A549 (cell line): Measurements from ENCODE around the gene CPSF7. TPM values are rescaled to one million over a fixed set of nuclear protein-coding genes. Genes with fewer than 3 reads are reported as not detected.
A peak's percentile ranks its signal among the peaks of the same experiment; 100 is the strongest.

Experiments used
- ATAC-seq, 2 experiments: fragments of 200-7000 bp in 1 of 2; fragments of >200 bp in 1 of 2; cut with Nextera tagmentation in 1 of 2; cut with Tn5 transposase in 1 of 2; 3 replicates each; pipeline versions ENCODE4 v1.8.0 to v1.9.1; 2018 to 2020; ENCODE audit warnings: mild to moderate bottlenecking in 1 of 2, moderate library complexity in 1 of 2
- CTCF ChIA-PET: fragments of 300-600 bp; sonication (Branson Sonifier 250); formaldehyde crosslinking; extraction: SDS; loops from one replicate; lab custom pipeline; 2021; ENCODE audit warnings: antibody characterized with exemption, inconsistent platforms; lab: Yijun Ruan, JAX
- POLR2A ChIA-PET: fragments of 350-600 bp; formaldehyde crosslinking; extraction: SDS; loops from one replicate; lab custom pipeline; 2021; ENCODE audit warnings: antibody characterized with exemption, inconsistent platforms; lab: Yijun Ruan, JAX
- DNase-seq, 2 experiments: peaks; one replicate each; pipeline versions ENCODE4 v3.0.0 to v3.0.0-alpha.2; 2011 to 2016; ENCODE audit warnings: low read depth in 1 of 2, low spot score in 1 of 2
- FAIRE-seq: peaks from 2 replicates; lab custom pipeline; 2011; peaks lifted over from hg19 to GRCh38; lab: Jason Lieb, UNC
- H3K27ac ChIP-seq, 2 experiments: fragments of >200 bp; sonication (Bioruptor Twin); formaldehyde crosslinking; 3 replicates each; pipeline ENCODE4 v1.5.1; 2016 to 2017
- H3K4me1 ChIP-seq: fragments of >200 bp; sonication (Bioruptor Twin); formaldehyde crosslinking; 3 replicates; pipeline ENCODE4 v1.6.1; 2016
- H3K4me2 ChIP-seq: fragments of >200 bp; sonication (Bioruptor Twin); formaldehyde crosslinking; 3 replicates; pipeline ENCODE4 v1.6.1; 2016
- H3K4me3 ChIP-seq: fragments of >200 bp; sonication (Bioruptor Twin); formaldehyde crosslinking; 3 replicates; pipeline ENCODE4 v1.5.1; 2016
- H3K9me3 ChIP-seq: fragments of >200 bp; sonication (Bioruptor Twin); formaldehyde crosslinking; 3 replicates; pipeline ENCODE4 v1.6.1; 2016
- CBX2 ChIP-seq: fragments of 200-600 bp; sonication (generic); IDR thresholded peaks from 2 replicates; pipeline ENCODE4 v1.6.1; 2016; ENCODE audit warnings: low read depth, mild to moderate bottlenecking, borderline replicate concordance
- CBX8 ChIP-seq: fragments of 200-600 bp; sonication (generic); IDR thresholded peaks from 2 replicates; pipeline ENCODE4 v1.6.1; 2016
- CEBPB ChIP-seq, 2 experiments: fragments of >200 bp in 1 of 2; sonication (Bioruptor Twin) in 1 of 2; formaldehyde crosslinking in 1 of 2; IDR thresholded peaks; 2 replicates each; pipeline ENCODE4 v1.6.1; 2012 to 2016
- CHD4 ChIP-seq: fragments of 200-600 bp; sonication (generic); IDR thresholded peaks from 2 replicates; pipeline ENCODE4 v1.6.1; 2016; ENCODE audit warnings: antibody characterized with exemption, mild to moderate bottlenecking, borderline replicate concordance
- E2F6 ChIP-seq: IDR thresholded peaks from 2 replicates; pipeline ENCODE4 v1.6.1; 2012; ENCODE audit warnings: low read depth, borderline replicate concordance
- EHMT2 ChIP-seq: fragments of 200-600 bp; sonication (generic); IDR thresholded peaks from 2 replicates; pipeline ENCODE4 v1.6.1; 2016; ENCODE audit warnings: antibody characterized with exemption, low read depth, mild to moderate bottlenecking, moderate library complexity
- EP300 ChIP-seq, 2 experiments: fragments of >200 bp; sonication (Bioruptor Twin); formaldehyde crosslinking; IDR thresholded peaks; 2 replicates in 1 of 2; 3 replicates in 1 of 2; pipeline ENCODE4 v1.6.1; 2016 to 2017
- ESRRA ChIP-seq: fragments of 150-350 bp; IDR thresholded peaks from 2 replicates; pipeline ENCODE4 v1.6.1; 2014; ENCODE audit warnings: mild to moderate bottlenecking, low read length, borderline replicate concordance
- FOSB ChIP-seq: fragments of 250-450 bp; sonication (Bioruptor Pico); IDR thresholded peaks from 2 replicates; pipeline ENCODE4 v1.5.0; 2020; ENCODE audit warnings: mild to moderate bottlenecking, moderate library complexity
- FOSL2 ChIP-seq, 2 experiments: fragments of 450-650 bp in 1 of 2; fragments of >200 bp in 1 of 2; sonication (Bioruptor Twin) in 1 of 2; formaldehyde crosslinking; IDR thresholded peaks; 2 replicates each; pipeline versions ENCODE4 v1.5.0 to v1.6.1; 2016 to 2020; ENCODE audit warnings: mild to moderate bottlenecking in 1 of 2, moderate library complexity in 1 of 2
- FOXS1 ChIP-seq: fragments of 250-450 bp; sonication (Bioruptor Pico); IDR thresholded peaks from 2 replicates; pipeline ENCODE4 v1.5.0; 2020; ENCODE audit warnings: mild to moderate bottlenecking, moderate library complexity
- HDAC2 ChIP-seq: fragments of 200-600 bp; sonication (generic); IDR thresholded peaks from 2 replicates; pipeline ENCODE4 v1.6.1; 2016
- HEYL ChIP-seq: fragments of 250-450 bp; sonication (Bioruptor Pico); IDR thresholded peaks from 2 replicates; pipeline ENCODE4 v1.8.0; 2021; ENCODE audit warnings: mild to moderate bottlenecking, moderate library complexity
- HMGXB4 ChIP-seq: fragments of 250-450 bp; sonication (Bioruptor Pico); IDR thresholded peaks from 2 replicates; pipeline ENCODE4 v1.5.0; 2021; ENCODE audit warnings: mild to moderate bottlenecking, moderate library complexity, borderline replicate concordance
- HOXA7 ChIP-seq: fragments of 250-450 bp; sonication (Bioruptor Pico); IDR thresholded peaks from 2 replicates; pipeline ENCODE4 v1.5.0; 2020; ENCODE audit warnings: mild to moderate bottlenecking, moderate library complexity
- HOXB13 ChIP-seq: fragments of 250-450 bp; sonication (Bioruptor Pico); IDR thresholded peaks from 2 replicates; pipeline ENCODE4 v1.5.0; 2020; ENCODE audit warnings: low read depth, mild to moderate bottlenecking, moderate library complexity
- JUN ChIP-seq, 2 experiments: fragments of >200 bp; sonication (Bioruptor Twin); formaldehyde crosslinking; IDR thresholded peaks; 2 replicates in 1 of 2; 3 replicates in 1 of 2; pipeline ENCODE4 v1.6.1; 2016 to 2017
- KDM1A ChIP-seq: fragments of 200-600 bp; sonication (generic); IDR thresholded peaks from 2 replicates; pipeline ENCODE4 v1.6.1; 2016; ENCODE audit warnings: low read depth, mild to moderate bottlenecking
- KDM5A ChIP-seq: fragments of 200-600 bp; sonication (generic); IDR thresholded peaks from 2 replicates; pipeline ENCODE4 v1.6.1; 2016; ENCODE audit warnings: antibody characterized with exemption, mild to moderate bottlenecking
- MAFK ChIP-seq: fragments of 450-650 bp; IDR thresholded peaks from 2 replicates; pipeline ENCODE4 v1.6.1; 2014; ENCODE audit not compliant: partially characterized antibody
- MAZ ChIP-seq: fragments of 150-350 bp; IDR thresholded peaks from 2 replicates; pipeline ENCODE4 v1.6.1; 2014; ENCODE audit warnings: antibody characterized with exemption, low read depth, low read length, borderline replicate concordance
- MYC ChIP-seq: IDR thresholded peaks from 2 replicates; pipeline ENCODE4 v1.6.1; 2012; ENCODE audit warnings: mild to moderate bottlenecking, inconsistent platforms, low read length, improper control_type of control experiment, borderline replicate concordance
- NFE2L2 ChIP-seq: fragments of 150-350 bp; conservative IDR thresholded peaks from 2 replicates; pipeline ENCODE4 v1.6.1; 2014; ENCODE audit warnings: low read length
- NPAS2 ChIP-seq: fragments of 250-450 bp; sonication (Bioruptor Pico); IDR thresholded peaks from 2 replicates; pipeline ENCODE4 v1.8.0; 2022; ENCODE audit warnings: mild to moderate bottlenecking, moderate library complexity, borderline replicate concordance
- PHF8 ChIP-seq: fragments of 200-600 bp; sonication (generic); IDR thresholded peaks from 2 replicates; pipeline ENCODE4 v1.6.1; 2016; ENCODE audit warnings: low read depth, mild to moderate bottlenecking, antibody characterized with exemption, moderate library complexity, borderline replicate concordance
- POLR2A ChIP-seq: IDR thresholded peaks from 2 replicates; pipeline ENCODE4 v1.6.1; 2012; ENCODE audit warnings: mild to moderate bottlenecking, low read length
- RAD21 ChIP-seq, 2 experiments: fragments of >200 bp in 1 of 2; sonication (Bioruptor Twin) in 1 of 2; formaldehyde crosslinking in 1 of 2; IDR thresholded peaks in 1 of 2; conservative IDR thresholded peaks in 1 of 2; 2 replicates in 1 of 2; 3 replicates in 1 of 2; pipeline ENCODE4 v1.6.1; 2012 to 2018; ENCODE audit warnings: inconsistent platforms in 1 of 2
- RARB ChIP-seq: fragments of 250-450 bp; sonication (Bioruptor Pico); IDR thresholded peaks from 2 replicates; pipeline ENCODE4 v1.8.0; 2021; ENCODE audit warnings: mild to moderate bottlenecking, moderate library complexity
- SREBF2 ChIP-seq: fragments of 450-650 bp; IDR thresholded peaks from 2 replicates; pipeline ENCODE4 v1.6.1; 2014; ENCODE audit warnings: mild to moderate bottlenecking, moderate library complexity
- TP53 ChIP-seq: fragments of 250-450 bp; sonication (Bioruptor Pico); IDR thresholded peaks from 2 replicates; pipeline ENCODE4 v1.5.0; 2021; ENCODE audit warnings: mild to moderate bottlenecking, moderate library complexity
- ZC3H11A ChIP-seq: fragments of 450-650 bp; IDR thresholded peaks from 2 replicates; pipeline ENCODE4 v1.6.1; 2014; ENCODE audit warnings: antibody characterized with exemption, mild to moderate bottlenecking
- ZNF302 ChIP-seq: fragments of 250-450 bp; sonication (Bioruptor Pico); IDR thresholded peaks from 2 replicates; pipeline ENCODE4 v1.9.0; 2021; ENCODE audit warnings: inconsistent platforms, mild to moderate bottlenecking, moderate library complexity
- ZSCAN20 ChIP-seq: fragments of 250-450 bp; sonication (Bioruptor Pico); IDR thresholded peaks from 2 replicates; pipeline ENCODE4 v1.8.0; 2022; ENCODE audit warnings: mild to moderate bottlenecking, moderate library complexity
- WGBS: methylation state at CpG from one replicate; pipeline ENCODE4 v1.1.6; 2017; ENCODE audit errors: missing lambda C conversion rate; 5-methylcytosine and 5-hydroxymethylcytosine counted together
- polyA minus RNA-seq: library from RNA; depleted of rRNA, polyadenylated mRNA; stranded (reverse); fragments of >200 nt; gene quantifications from 2 replicates; pipeline ENCODE4 v1.2.3, GENCODE V29; 2011; rRNA and poly(A)+ RNA removed
- polyA plus RNA-seq, 4 experiments: library from polyadenylated mRNA; depleted of rRNA in 3 of 4; stranded (reverse); fragments of >200 nt; fragmentation: RNase III in 1 of 4; extraction: RNeasy Plus Mini Kit Qiagen cat#74134 plus additional on column Dnase treatment in 1 of 4; gene quantifications; 2 replicates in 3 of 4; 3 replicates in 1 of 4; pipeline ENCODE4 v1.2.3, GENCODE V29; 2011 to 2017
- TF ChIP-seq, protein P1 (sequence below): fragments of 150-350 bp; IDR thresholded peaks from 2 replicates; pipeline ENCODE4 v1.6.1; 2014; ENCODE audit warnings: low read depth, mild to moderate bottlenecking, low read length
- TF ChIP-seq, protein P2 (sequence below): IDR thresholded peaks from 2 replicates; pipeline ENCODE4 v1.6.1; 2012

The CPSF7 gene, protein sequence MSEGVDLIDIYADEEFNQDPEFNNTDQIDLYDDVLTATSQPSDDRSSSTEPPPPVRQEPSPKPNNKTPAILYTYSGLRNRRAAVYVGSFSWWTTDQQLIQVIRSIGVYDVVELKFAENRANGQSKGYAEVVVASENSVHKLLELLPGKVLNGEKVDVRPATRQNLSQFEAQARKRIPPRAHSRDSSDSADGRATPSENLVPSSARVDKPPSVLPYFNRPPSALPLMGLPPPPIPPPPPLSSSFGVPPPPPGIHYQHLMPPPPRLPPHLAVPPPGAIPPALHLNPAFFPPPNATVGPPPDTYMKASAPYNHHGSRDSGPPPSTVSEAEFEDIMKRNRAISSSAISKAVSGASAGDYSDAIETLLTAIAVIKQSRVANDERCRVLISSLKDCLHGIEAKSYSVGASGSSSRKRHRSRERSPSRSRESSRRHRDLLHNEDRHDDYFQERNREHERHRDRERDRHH
- polyA plus RNA-seq (2011; rRNA removed) (56.7 and 72.9 TPM in 2 replicates), polyA plus RNA-seq (2017; fragmentation: RNase III; extraction: RNeasy Plus Mini Kit Qiagen cat#74134 plus additional on column Dnase treatment) (62.9 to 69.1 TPM (median 67.5 TPM) in 3 replicates), polyA minus RNA-seq (68.1 and 88.4 TPM in 2 replicates)
- 64.0 and 66.7 TPM in 2 replicates for polyA plus RNA-seq (2012; cell fraction: cytosol; rRNA removed)
- polyA plus RNA-seq (2012; cell fraction: nucleus; rRNA removed): 107 and 125 TPM in 2 replicates

- Histone ChIP-seq H3K4me1 (peaks cover 27% of the 10 kb centered on the region), H3K27ac (peak within 1 kb of the TSS; percentile 91 to 98), H3K4me2 (peak within 1 kb of the TSS; percentile 91), H3K4me3 (peak within 1 kb of the TSS; percentile 82), H3K9me3 (no peaks in the 10 kb centered on the region)
- ATAC-seq: peak; percentile 96 to 97
- FAIRE-seq: no peak
- ChIA-PET CTCF (interaction anchor here (0.7 to 13.3 kb wide), 7 partner anchors 9 to 137 kb away, joined by 3 to 164 read pairs (median 4); partner anchors contain the start of genes CYB561A3 and TMEM138), POLR2A (interaction anchor here (0.7 to 2.3 kb wide), 13 partner anchors 8 to 678 kb away, joined by 3 to 21 read pairs (median 7); partner anchors contain the start of genes CYB561A3, SYT7, TMEM138 and TMEM216)
- peak; percentile 94 to 97 for DNase-seq
- 1% methylated on average over 20 of the region's 82 CpGs for WGBS
- TF ChIP-seq NFE2L2: no peak
- peak; percentile 88 for TF ChIP-seq KDM5A
- peak; percentile 92 for TF ChIP-seq PHF8
- no peak for TF ChIP-seq CBX8
- TF ChIP-seq ZNF302 (CRISPR knock-in tag): no peak
- TF ChIP-seq HOXB13 (CRISPR knock-in tag): no peak
- no peak for TF ChIP-seq EHMT2
- TF ChIP-seq HEYL (CRISPR knock-in tag): no peak
- TF ChIP-seq, protein P1, sequence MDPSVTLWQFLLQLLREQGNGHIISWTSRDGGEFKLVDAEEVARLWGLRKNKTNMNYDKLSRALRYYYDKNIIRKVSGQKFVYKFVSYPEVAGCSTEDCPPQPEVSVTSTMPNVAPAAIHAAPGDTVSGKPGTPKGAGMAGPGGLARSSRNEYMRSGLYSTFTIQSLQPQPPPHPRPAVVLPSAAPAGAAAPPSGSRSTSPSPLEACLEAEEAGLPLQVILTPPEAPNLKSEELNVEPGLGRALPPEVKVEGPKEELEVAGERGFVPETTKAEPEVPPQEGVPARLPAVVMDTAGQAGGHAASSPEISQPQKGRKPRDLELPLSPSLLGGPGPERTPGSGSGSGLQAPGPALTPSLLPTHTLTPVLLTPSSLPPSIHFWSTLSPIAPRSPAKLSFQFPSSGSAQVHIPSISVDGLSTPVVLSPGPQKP: no peak
- TF ChIP-seq MAZ: no peak
- no peak for TF ChIP-seq ZSCAN20 (CRISPR knock-in tag)
- TF ChIP-seq EP300 (IDR thresholded peaks at IDR 0.05): no peak
- no peak for TF ChIP-seq FOXS1 (CRISPR knock-in tag)
- TF ChIP-seq SREBF2: no peak
- TF ChIP-seq, protein P2, sequence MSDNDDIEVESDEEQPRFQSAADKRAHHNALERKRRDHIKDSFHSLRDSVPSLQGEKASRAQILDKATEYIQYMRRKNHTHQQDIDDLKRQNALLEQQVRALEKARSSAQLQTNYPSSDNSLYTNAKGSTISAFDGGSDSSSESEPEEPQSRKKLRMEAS: peak; percentile 68
- no peak for TF ChIP-seq CEBPB (IDR thresholded peaks at IDR 0.05)
- no peak for TF ChIP-seq ESRRA
- TF ChIP-seq HDAC2: no peak; the same call in 1 of the 2 replicates
- peak; percentile 57 to 95; a peak in 4 of 5 replicates for TF ChIP-seq JUN (IDR thresholded peaks at IDR 0.05)
- TF ChIP-seq CBX2: no peak
- TF ChIP-seq HMGXB4: peak; percentile 96
- no peak for TF ChIP-seq HOXA7 (CRISPR knock-in tag)
- TF ChIP-seq ZC3H11A: no peak
- TF ChIP-seq TP53: peak; percentile 70; the same call in 1 of the 2 replicates
- no peak for TF ChIP-seq NPAS2 (CRISPR knock-in tag)
- TF ChIP-seq CHD4: no peak
- TF ChIP-seq MAFK: no peak
- TF ChIP-seq E2F6: peak; percentile 21; the same call in 1 of the 2 replicates
- no peak for TF ChIP-seq RARB (CRISPR knock-in tag)
- TF ChIP-seq MYC: no peak
- TF ChIP-seq KDM1A: no peak
- TF ChIP-seq RAD21 (conservative IDR thresholded peaks at IDR 0.05 in 1 of 2, IDR thresholded peaks at IDR 0.05 in 1 of 2): no peak
- no peak for TF ChIP-seq FOSB (CRISPR knock-in tag)
- no peak for TF ChIP-seq FOSL2 (IDR thresholded peaks at IDR 0.05)
- TF ChIP-seq FOSL2 (CRISPR knock-in tag; IDR thresholded peaks at IDR 0.05): no peak
- peak; percentile 55 for TF ChIP-seq POLR2A
Measured at GRCh38 chr11:61429691-61430582, at the start of gene CPSF7, which contains the start of gene SDHAF2. TSS of gene CPSF7 (minus strand) at chr11:61429975. CDS start at chr11:61429235, 740 bp downstream. TSS of gene SDHAF2 (plus strand) at chr11:61430124. CDS start at chr11:61430147, 23 bp downstream.
